GM04504 (cell line): ENCODE measurements around the gene COL2A1.

Source experiments
- DNase-seq: peaks from one replicate; pipeline ENCODE4 v3.0.0-alpha.2; 2012; ENCODE audit warnings: low read depth

The COL2A1 gene

GRCh38 chr12:47989666-47990065 is 14.6 kb downstream of the COL2A1 start:
- no peak for DNase-seq

- no peak for DNase-seq
These were observed 15.3 kb downstream of the COL2A1 start for GRCh38 chr12:47989023-47989417.

GRCh38 chr12:47988073-47989022 is 15.9 kb downstream of the COL2A1 start:
- no peak for DNase-seq

- DNase-seq, result no peak
These were observed 16.7 kb downstream of the COL2A1 start for GRCh38 chr12:47987411-47988072.

GRCh38 chr12:47986832-47987231 is 17.4 kb downstream of the COL2A1 start:
- DNase-seq, result no peak

- DNase-seq, result no peak
These were observed 18.0 kb downstream of the COL2A1 start for GRCh38 chr12:47986291-47986660.

- no peak for DNase-seq
These were observed 18.5 kb downstream of the COL2A1 start for GRCh38 chr12:47985596-47986290.

- DNase-seq, result no peak
These were observed 19.9 kb downstream of the COL2A1 start for GRCh38 chr12:47984331-47984801.

GRCh38 chr12:47983541-47984115 is 20.6 kb downstream of the COL2A1 start:
- DNase-seq, result no peak

GRCh38 chr12:47982770-47983169 is 21.5 kb downstream of the COL2A1 start:
- DNase-seq, result no peak

- DNase-seq, result no peak
These were observed 22.0 kb downstream of the COL2A1 start for GRCh38 chr12:47982311-47982710.

- DNase-seq, result no peak
These were observed 22.6 kb downstream of the COL2A1 start for GRCh38 chr12:47981496-47982260.

- no peak for DNase-seq
These were observed 23.3 kb downstream of the COL2A1 start for GRCh38 chr12:47980779-47981495.

- no peak for DNase-seq
These were observed 24.1 kb downstream of the COL2A1 start for GRCh38 chr12:47980197-47980596.

- DNase-seq, result no peak
These were observed 24.6 kb downstream of the COL2A1 start for GRCh38 chr12:47979686-47980085.

GRCh38 chr12:47979166-47979565 is 25.1 kb downstream of the COL2A1 start:
- DNase-seq, result no peak

- no peak for DNase-seq
These were observed 25.7 kb downstream of the COL2A1 start for GRCh38 chr12:47978598-47978873.

GRCh38 chr12:47977772-47978597 is 26.3 kb downstream of the COL2A1 start:
- no peak for DNase-seq

- DNase-seq, result no peak
These were observed 27.1 kb downstream of the COL2A1 start for GRCh38 chr12:47977046-47977771.
